Jurkat, Clone E6-1 (cell line): Measurements from ENCODE around the gene SPEF1.

ENCODE experiments used
- DNase-seq: peaks from one replicate; pipeline ENCODE4 v3.0.0-alpha.2; 2011; ENCODE audit warnings: low read depth, low spot score
- H3K4me3 ChIP-seq: 2 replicates; pipeline ENCODE4 v1.5.1; 2011; ENCODE audit warnings: mild to moderate bottlenecking, low read length, control low read depth, moderate library complexity

Gene SPEF1

GRCh38 chr20:3812259-3812681, 31.0 kb upstream of the SPEF1 start:
- H3K4me3 ChIP-seq: peak overlapping the region; percentile 36; the same call in 1 of the 2 replicates
- no peak for DNase-seq

DNA sequence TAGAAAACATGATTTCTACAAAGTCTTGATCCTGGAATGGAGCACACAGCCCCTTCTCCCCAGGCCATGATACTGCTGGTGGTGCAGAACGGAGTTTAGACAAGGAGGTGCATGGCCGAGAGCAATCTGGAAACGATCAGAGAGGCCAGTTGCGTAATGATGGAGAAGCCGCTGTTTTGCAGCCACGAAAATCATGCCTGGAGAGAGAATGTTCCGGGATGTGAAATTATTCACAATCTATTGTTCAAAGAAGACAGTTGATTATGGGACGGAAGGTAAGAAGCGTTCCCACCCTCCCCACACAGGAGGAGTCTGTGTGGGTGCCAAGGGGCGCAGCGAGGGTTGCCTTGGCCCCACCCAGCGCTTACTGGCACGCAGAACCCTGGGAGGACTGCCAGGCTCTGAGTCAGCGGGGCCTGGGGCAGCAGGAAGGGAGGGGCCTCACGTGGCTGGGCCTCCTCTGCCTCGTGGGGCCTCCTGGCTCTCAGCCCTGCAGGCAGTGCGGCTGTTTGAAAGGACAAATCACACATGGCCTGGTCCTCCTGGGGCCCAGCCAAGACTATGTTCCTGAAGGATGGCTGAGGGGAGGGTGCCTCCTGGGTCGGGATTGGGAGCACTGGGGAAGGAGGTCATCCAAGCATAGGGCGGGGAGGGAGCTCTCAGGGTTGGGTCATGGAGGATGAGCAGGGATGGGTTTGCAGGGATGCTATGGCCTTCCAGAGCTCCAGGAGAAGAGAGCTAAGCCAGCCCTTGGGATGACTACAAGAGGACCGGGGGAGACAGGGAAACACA, 30.4 kb upstream of the SPEF1 start:
- peak; percentile 87 for DNase-seq
- H3K4me3 ChIP-seq: peak overlapping the region; percentile 36

GRCh38 chr20:3808544-3808943, 27.3 kb upstream of the SPEF1 start:
- DNase-seq: no peak
- no peak overlapping the region for H3K4me3 ChIP-seq

- no peak overlapping the region for H3K4me3 ChIP-seq
- DNase-seq: no peak
These were observed 23.5 kb upstream of the SPEF1 start for GRCh38 chr20:3804781-3805180.

- DNase-seq: no peak
- H3K4me3 ChIP-seq: no peak overlapping the region
These were observed 23.1 kb upstream of the SPEF1 start for GRCh38 chr20:3804254-3804751.

GRCh38 chr20:3803854-3804253, 22.6 kb upstream of the SPEF1 start:
- DNase-seq: no peak
- no peak overlapping the region for H3K4me3 ChIP-seq

- H3K4me3 ChIP-seq: no peak overlapping the region
- no peak for DNase-seq
These were observed 22.0 kb upstream of the SPEF1 start for GRCh38 chr20:3803289-3803688.

- no peak for DNase-seq
These were observed 21.4 kb upstream of the SPEF1 start for GRCh38 chr20:3802524-3803239.

DNA sequence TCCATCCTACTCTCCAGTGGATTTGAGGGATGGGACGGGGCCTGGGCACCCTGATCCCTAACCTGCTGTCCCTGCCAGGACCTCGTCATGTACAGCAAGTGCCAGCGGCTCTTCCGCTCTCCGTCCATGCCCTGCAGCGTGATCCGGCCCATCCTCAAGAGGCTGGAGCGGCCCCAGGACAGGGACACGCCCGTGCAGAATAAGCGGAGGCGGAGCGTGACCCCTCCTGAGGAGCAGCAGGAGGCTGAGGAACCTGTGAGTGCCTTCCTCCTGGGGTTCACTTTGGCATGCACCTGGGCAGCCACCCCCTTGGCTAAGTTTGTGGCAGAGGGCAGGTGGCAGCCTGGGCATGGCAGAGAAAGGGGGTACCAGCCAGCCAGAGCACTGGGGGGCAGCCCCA, 20.6 kb upstream of the SPEF1 start:
- no peak for DNase-seq
- H3K4me3 ChIP-seq: no peak overlapping the region

More at GRCh38 chr20:3802524-3803239, 21.4 kb upstream of the SPEF1 start:
- no peak overlapping the region for H3K4me3 ChIP-seq

DNA sequence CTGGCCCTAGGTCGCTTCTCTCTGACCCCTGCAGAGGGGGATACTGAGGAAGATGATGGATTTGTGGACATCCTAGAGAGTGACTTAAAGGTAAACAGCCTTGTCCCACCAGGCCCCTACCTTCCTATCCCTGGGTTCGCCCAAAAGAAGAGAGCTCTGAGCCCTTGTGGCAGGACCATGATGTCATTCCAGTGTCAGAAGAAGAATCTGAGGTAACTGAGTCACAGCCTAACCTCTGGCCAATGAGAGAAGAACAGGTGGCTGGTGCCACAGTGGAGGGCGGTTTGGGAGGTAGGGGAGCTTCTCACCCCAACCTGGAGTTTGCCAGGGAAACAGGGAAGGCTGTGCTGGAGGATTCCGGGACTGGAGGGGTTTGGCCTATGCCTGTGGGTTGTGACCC, 20.1 kb upstream of the SPEF1 start:
- no peak overlapping the region for H3K4me3 ChIP-seq
- no peak for DNase-seq

GRCh38 chr20:3800878-3801260, 19.6 kb upstream of the SPEF1 start:
- H3K4me3 ChIP-seq: no peak overlapping the region
- no peak for DNase-seq

DNA sequence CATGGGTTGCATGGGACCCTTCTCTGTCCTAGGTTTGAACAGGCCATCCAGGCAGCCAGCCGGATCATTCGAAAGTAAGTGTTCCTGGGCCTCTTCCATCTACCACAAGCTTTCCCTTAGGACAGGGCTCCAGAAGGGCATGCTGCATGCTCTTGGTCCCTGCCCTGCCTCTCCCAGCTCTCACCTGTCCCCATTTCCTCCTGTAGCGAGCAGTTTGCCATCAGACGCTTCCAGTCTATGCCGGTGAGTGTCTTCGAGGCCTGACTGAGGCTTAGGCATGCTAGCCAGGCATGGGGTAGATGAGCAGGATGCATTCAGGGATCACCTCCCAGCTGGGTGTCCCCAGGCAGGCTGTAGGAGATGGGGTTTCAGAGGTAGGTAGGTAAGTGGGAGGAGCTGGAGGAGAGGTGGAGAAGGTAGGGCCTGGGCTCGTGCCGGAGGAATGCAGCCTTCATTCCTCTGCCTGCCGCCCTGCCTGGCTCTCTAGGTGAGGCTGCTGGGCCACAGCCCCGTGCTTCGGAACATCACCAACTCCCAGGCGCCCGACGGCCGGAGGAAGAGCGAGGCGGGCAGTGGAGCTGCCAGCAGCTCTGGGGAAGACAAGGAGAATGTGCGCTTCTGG, 19.1 kb upstream of the SPEF1 start:
- no peak for DNase-seq
- no peak overlapping the region for H3K4me3 ChIP-seq

- peak; percentile 80 for DNase-seq
- no peak overlapping the region for H3K4me3 ChIP-seq
These were observed 17.6 kb upstream of the SPEF1 start for GRCh38 chr20:3798908-3799248.

- no peak overlapping the region for H3K4me3 ChIP-seq
- no peak for DNase-seq
These were observed 17.1 kb upstream of the SPEF1 start for GRCh38 chr20:3798373-3798768.

GRCh38 chr20:3797592-3798372, 16.5 kb upstream of the SPEF1 start:
- DNase-seq: no peak
- H3K4me3 ChIP-seq: peak overlapping the region; percentile 83

- H3K4me3 ChIP-seq: peak overlapping the region; percentile 83
- DNase-seq: no peak
These were observed 15.9 kb upstream of the SPEF1 start for GRCh38 chr20:3797226-3797545.

- DNase-seq: no peak
- peak overlapping the region; percentile 83 for H3K4me3 ChIP-seq
These were observed 15.4 kb upstream of the SPEF1 start for GRCh38 chr20:3796477-3797225.

GRCh38 chr20:3795511-3796468, 14.5 kb upstream of the SPEF1 start, which contains the start of gene CDC25B:
Gene CDC25B, plus strand, starts transcription at chr20:3796310. Its CDS starts 222 bp downstream, at chr20:3796532.
- DNase-seq: peak; percentile 84
- peak within 1 kb of the TSS; percentile 83 for H3K4me3 ChIP-seq
